ENCODE data around the gene PRRG3.

PRRG3 gene

DNA sequence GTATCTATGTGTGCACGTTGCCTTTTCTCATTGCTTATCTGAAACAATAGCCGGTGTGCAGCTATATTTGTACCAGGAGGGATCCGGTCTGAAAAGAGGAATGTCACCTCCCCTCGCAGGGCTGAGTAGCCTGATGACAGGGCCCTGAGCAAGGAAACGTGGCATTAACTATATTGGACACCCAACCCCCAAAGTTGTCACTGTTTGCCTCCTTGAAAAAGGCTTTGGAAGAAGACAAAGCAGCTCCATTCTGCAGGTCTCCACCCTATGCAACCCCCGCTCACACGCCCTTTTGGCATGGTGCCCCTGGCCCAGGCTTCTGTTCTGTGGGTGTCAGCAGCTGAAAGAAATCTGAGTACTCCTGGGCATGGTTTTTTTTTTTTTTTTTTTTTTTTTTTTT, 8.2 kb downstream of the PRRG3 start:
- no peak overlapping the region for H3K27ac ChIP-seq
- CTCF ChIA-PET = interaction anchor here (0.7 kb wide), 1 partner anchor 50 kb away, joined by 3 read pairs; no protein-coding TSS in a partner anchor
- DNase-seq (ENCODE audit: low spot score) = peak; percentile 1
- POLR2A ChIA-PET (ENCODE audit: low non-redundant PET) = no interaction called here
- TF ChIP-seq, protein P1, sequence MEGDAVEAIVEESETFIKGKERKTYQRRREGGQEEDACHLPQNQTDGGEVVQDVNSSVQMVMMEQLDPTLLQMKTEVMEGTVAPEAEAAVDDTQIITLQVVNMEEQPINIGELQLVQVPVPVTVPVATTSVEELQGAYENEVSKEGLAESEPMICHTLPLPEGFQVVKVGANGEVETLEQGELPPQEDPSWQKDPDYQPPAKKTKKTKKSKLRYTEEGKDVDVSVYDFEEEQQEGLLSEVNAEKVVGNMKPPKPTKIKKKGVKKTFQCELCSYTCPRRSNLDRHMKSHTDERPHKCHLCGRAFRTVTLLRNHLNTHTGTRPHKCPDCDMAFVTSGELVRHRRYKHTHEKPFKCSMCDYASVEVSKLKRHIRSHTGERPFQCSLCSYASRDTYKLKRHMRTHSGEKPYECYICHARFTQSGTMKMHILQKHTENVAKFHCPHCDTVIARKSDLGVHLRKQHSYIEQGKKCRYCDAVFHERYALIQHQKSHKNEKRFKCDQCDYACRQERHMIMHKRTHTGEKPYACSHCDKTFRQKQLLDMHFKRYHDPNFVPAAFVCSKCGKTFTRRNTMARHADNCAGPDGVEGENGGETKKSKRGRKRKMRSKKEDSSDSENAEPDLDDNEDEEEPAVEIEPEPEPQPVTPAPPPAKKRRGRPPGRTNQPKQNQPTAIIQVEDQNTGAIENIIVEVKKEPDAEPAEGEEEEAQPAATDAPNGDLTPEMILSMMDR (conservative IDR thresholded peaks at IDR 0.05; ENCODE audit: low read depth) = no peak

DNA sequence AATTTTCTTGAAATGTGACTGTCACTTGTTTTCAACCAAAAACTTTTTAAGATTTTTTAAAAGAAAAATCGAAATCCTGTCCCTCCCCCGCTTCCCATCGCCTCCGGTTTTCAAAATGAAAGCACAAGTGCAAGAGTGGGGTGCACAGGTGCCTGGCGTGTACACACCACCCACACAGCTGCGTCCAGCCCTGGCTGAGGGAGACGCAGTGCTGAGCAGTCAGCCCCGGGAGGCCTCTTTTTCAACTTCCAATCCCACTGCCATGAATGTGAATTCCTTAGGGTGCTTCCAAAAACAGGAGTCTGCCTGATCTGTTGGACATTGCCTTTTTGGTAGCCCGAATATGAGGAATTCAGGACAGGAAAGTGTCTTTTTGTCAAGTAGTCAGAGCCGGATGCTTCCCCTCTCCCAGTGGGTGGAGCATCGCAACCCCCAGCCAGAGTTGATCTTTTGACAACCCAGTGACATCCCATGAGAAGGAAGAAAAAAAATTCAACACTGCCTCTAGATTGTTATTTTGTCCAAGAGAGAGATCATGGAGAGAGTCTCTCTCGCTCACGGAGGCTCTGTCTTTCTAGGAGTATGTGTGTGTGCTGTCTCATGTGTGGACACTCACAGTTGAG, 8.9 kb downstream of the PRRG3 start:
- CTCF ChIA-PET = interaction anchor here (0.7 kb wide), 1 partner anchor 49 kb away, joined by 3 read pairs; no protein-coding TSS in a partner anchor
- no peak overlapping the region for H3K27ac ChIP-seq
- no peak for DNase-seq (ENCODE audit: low spot score)
- POLR2A ChIA-PET (ENCODE audit: low non-redundant PET) = no interaction called here
- TF ChIP-seq, protein P1 (conservative IDR thresholded peaks at IDR 0.05; ENCODE audit: low read depth) = no peak

DNA sequence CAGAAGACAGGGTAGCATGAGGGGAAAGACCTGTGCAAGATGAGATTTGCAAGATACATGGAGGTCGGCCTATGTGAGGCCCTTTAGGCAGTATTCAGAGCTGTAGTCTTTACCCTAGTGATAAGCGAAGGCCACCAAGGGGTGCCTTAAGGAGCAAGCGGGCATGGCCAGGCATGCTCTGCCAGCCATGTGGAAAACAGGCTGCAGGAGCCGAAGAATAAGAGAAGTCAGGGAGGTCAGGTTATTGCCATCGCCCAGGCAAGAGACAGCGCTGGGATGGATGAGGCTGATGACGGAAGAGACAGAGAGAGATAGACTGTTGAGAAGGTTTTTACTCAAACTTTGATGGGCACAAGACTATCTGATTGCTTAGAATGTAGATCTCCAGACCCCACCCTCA, 13.6 kb downstream of the PRRG3 start:
- ChIA-PET POLR2A (ENCODE audit: low non-redundant PET) (no interaction called here), CTCF (no interaction called here)
- TF ChIP-seq, protein P1 (conservative IDR thresholded peaks at IDR 0.05; ENCODE audit: low read depth) = no peak
- no peak for DNase-seq (ENCODE audit: low spot score)
- H3K27ac ChIP-seq = no peak overlapping the region

DNA sequence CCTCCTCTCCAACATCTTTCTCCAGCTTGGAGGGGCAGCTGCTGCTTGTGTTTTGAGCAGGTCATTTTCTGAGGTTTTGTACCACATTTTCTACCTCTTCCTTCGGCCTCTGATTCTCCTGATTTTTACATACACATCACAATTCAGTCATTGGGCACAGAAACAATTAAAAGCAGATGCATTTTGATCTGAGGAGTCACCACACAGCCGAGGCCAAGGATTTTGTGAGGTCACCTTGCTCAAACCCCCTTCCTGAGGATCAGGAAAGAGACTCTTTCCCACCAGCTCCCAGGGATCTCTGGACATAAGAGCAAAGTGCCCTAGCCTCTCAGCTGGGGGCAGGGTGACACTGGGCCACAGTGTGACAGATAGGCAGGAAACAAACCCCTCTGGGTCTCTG, 15.2 kb downstream of the PRRG3 start:
- H3K27ac ChIP-seq = no peak overlapping the region
- ChIA-PET CTCF (interaction anchor here (1.5 kb wide), 1 partner anchor 926 kb away, joined by 5 read pairs; no protein-coding TSS in a partner anchor), POLR2A (ENCODE audit: low non-redundant PET) (no interaction called here)
- no peak for DNase-seq (ENCODE audit: low spot score)
- TF ChIP-seq, protein P1 (conservative IDR thresholded peaks at IDR 0.05; ENCODE audit: low read depth) = no peak

DNA sequence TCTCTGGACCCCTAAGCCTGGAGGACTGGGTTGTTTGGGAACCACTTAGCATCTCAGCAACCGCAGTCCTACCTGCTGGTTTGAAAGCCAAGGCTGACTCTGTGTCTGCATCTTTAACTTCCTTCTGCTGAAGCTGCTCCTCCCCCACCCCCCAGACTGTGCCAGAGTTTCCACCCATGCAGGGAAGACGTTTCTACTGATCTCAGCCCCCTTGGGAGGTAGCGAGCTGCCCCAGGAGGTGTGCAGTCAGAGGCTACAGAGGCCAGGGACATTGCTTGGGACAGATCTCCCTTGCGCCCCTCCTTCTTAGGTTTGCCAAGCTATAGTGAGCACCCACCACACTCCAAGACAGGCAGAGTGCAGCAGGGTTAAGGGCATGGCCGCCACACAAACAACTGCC, 15.9 kb downstream of the PRRG3 start:
- H3K27ac ChIP-seq = no peak overlapping the region
- CTCF ChIA-PET = interaction anchor here (1.5 kb wide), 1 partner anchor 925 kb away, joined by 5 read pairs; no protein-coding TSS in a partner anchor
- TF ChIP-seq, protein P1 (conservative IDR thresholded peaks at IDR 0.05; ENCODE audit: low read depth) = no peak
- DNase-seq (ENCODE audit: low spot score) = no peak
- POLR2A ChIA-PET (ENCODE audit: low non-redundant PET) = no interaction called here

DNA sequence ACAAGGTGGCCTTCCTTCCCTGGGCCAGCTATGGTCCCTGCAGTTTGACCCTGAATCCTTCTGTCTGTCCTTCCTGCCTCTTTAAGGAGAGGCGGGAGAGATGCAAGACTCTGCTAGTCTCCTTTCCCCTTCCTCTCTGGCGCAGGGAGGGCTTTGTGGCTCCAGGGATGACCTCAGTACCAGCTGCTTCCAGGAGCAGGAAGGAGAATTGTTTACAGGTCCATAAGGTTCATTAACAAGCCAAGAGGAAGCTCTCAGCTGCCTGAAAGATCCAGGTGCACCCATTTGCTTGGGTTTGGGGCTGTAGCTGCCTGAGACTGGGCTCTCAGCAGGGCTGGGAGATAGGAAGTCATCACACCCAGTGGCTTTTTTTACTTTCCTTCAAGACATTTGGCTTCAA, 16.5 kb downstream of the PRRG3 start:
- TF ChIP-seq, protein P1 (conservative IDR thresholded peaks at IDR 0.05; ENCODE audit: low read depth) = no peak
- no peak for DNase-seq (ENCODE audit: low spot score)
- ChIA-PET CTCF (no interaction called here), POLR2A (ENCODE audit: low non-redundant PET) (no interaction called here)
- no peak overlapping the region for H3K27ac ChIP-seq

Measured in RWPE1 (cell line).